HFF-Myc (cell line): ENCODE measurements around the gene RMND5B.
"Not testable (repeated sequence)": the region's sequence is repeated elsewhere in the genome, so short reads cannot be mapped to it uniquely, and the experiment has no call there.

Source experiments
- DNase-seq: peaks from one replicate; pipeline ENCODE4 v3.0.0-alpha.2; 2011; ENCODE audit warnings: low read depth; ENCODE audit errors: extremely low read depth
- H3K4me3 ChIP-seq: replicated peaks from 2 replicates; pipeline ENCODE4 v1.5.1; 2011; ENCODE audit warnings: low read depth, mild to moderate bottlenecking, control low read depth, low read length
- CTCF ChIP-seq: IDR thresholded peaks from 2 replicates; pipeline ENCODE4 v1.5.1; 2012; ENCODE audit warnings: mild to moderate bottlenecking, low read depth, low read length, control low read depth; ENCODE audit errors: missing control alignments

Gene RMND5B

GRCh38 chr5:178130576-178131445 lies at the start of gene RMND5B:
RMND5B (plus strand) TSS chr5:178131014; CDS start chr5:178138120, 7,106 bp downstream.
- TF ChIP-seq CTCF: no peak
- DNase-seq: no peak
- peak within 1 kb of the TSS; percentile 72 for H3K4me3 ChIP-seq

GRCh38 chr5:178081571-178082243 lies 49.1 kb upstream of the RMND5B start:
- no peak for DNase-seq
- H3K4me3 ChIP-seq: no peak overlapping the region
- TF ChIP-seq CTCF: no peak

GRCh38 chr5:178083922-178084321 lies 46.9 kb upstream of the RMND5B start:
- DNase-seq: no peak
- no peak for TF ChIP-seq CTCF
- no peak overlapping the region for H3K4me3 ChIP-seq

- H3K4me3 ChIP-seq: no peak overlapping the region
- no peak for DNase-seq
- no peak for TF ChIP-seq CTCF
Observed at GRCh38 chr5:178085316-178085715, 45.5 kb upstream of the RMND5B start.

GRCh38 chr5:178086266-178086665 lies 44.5 kb upstream of the RMND5B start:
- no peak for TF ChIP-seq CTCF
- H3K4me3 ChIP-seq: no peak overlapping the region
- DNase-seq: no peak

- DNase-seq, H3K4me3 ChIP-seq: not testable (repeated sequence)
Observed at GRCh38 chr5:178087199-178087598, 43.6 kb upstream of the RMND5B start.

GRCh38 chr5:178090856-178091255 lies 40.0 kb upstream of the RMND5B start:
- no peak for TF ChIP-seq CTCF
- no peak overlapping the region for H3K4me3 ChIP-seq
- DNase-seq: no peak
